ENCODE measurements around the gene SOD3.

Gene SOD3

DNA sequence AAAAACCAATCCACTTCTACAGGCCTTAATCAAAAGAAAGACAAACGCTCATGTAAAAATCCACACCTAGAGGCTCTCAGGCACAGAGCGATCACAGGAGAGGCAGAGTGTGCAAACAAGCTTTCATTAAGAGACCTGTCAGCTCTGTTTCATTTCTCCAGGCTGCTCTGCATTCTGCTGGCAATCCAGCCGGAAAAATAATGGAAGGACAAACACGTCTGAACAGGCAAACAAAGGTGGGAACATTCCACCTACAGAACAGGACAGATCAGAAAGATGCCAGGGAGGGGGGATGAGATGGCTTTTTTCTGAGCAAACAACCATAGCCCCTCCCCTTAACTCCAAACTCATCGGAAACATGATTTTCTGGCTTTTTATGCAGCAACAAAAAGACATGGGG lies 9.7 kb downstream of the SOD3 start:
- DNase-seq = no peak

DNA sequence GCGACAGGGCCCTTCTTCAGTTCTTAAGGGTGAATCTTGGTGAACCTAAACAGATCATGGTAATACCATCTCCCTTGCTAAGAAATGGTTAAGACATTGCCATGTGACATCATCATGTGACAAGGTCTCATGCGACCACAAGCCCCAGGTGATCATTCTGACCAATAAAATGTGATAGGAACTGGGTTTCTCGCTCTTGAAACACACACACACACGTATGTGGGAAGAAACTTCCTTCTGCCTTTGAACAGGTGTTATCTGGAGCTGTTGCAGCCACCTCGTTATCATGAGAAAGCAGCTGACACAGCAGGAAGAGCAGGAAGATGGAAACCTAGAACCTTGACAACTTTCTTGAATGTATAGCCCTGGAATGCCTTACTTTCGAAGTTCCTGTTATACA lies 10.2 kb downstream of the SOD3 start:
- no peak for DNase-seq

DNA sequence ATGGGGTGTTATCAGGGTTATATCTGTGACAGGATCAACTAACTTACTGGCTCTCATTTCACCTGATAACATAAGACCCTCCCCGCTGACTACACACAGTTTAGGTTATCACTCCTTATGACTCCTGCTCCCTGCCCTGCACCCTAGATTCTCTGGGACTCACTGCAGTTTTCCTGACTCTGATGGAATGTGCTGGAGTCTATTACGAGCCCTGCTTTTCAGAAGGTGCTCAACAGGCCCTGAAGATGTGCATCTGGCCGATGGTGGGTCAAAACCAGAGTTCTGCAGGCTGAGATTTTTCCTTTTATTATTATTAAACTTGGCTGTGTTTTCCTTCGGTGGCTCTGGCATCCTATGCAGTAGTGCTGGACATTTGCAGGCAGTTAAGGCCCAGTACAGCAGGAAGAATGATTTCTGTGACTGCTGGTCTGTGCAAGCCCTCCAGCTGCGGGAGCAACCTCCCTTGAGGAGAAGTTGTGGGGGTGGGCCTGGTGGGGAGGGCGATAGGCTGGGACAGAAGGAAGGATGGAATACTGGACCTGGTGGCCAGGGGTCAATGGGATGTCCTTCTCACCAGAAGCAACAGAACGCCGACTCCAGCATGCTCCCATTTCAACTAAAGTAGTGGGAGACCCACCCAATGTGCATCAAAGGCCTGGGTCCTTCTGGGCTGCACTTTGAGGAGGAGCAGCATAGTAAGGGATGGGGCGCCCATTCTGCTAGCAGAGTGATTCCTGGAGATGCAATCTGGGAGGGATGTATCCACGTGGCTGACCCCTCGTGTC lies 11.0 kb downstream of the SOD3 start:
- DNase-seq = no peak

DNA sequence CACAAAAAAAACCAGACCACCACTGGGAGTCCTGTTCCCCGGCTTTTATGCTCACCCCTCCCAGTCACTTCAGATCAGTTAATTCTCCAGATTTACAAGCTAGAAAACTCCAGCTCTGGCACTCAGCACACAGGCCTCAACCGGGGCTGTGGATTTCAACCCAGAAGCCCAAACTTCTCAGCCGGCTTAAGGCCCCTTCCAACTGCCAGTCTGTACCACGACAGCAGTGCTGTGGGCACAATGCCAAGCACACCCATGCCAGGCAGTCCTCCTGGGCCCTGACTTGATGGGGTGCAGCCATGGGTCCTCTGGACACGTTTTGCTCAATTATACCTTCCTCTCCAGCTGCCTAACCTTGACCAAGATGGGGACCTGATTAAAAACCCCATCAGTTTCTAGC lies 12.2 kb downstream of the SOD3 start:
- no peak for DNase-seq

DNA sequence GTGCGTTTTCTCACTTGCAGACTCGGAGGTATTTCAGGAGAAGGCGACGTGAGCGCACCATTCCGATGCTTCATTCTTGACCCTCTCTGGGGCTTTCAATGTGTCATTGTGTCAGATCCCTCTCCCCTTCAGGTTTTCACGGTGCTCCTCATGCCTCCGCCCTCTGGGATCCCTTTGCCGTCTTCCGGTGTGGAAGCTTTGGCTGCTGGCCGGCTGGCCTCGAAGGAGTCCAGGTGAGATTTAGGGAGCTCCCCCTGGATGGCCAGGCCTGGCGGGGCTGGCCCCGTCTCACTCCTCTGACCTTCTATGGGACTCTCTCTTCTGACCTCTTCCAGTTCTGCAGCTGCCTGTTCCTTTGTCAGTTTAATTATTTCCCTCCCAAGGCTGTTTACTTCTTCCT lies 12.9 kb downstream of the SOD3 start:
- DNase-seq = no peak

DNA sequence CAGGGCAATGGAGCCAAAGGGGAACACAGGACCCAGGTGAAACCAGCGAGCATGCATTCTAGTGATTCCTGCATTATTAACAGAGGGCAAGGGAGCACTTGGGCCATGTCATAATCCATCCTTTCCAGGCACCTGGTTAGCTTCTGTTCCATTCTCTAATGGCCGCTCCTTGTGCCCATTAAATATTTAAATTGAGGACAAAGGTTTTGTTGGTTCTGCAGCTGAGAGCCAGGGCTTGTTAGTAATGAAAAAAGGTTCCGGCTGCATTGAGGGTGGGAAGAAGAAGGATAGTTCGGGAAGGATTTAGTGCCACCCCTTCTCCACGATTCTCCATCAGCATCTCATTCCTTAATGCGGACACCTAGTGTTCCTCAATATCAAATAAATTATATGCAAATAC lies 13.6 kb downstream of the SOD3 start:
- DNase-seq = no peak

DNA sequence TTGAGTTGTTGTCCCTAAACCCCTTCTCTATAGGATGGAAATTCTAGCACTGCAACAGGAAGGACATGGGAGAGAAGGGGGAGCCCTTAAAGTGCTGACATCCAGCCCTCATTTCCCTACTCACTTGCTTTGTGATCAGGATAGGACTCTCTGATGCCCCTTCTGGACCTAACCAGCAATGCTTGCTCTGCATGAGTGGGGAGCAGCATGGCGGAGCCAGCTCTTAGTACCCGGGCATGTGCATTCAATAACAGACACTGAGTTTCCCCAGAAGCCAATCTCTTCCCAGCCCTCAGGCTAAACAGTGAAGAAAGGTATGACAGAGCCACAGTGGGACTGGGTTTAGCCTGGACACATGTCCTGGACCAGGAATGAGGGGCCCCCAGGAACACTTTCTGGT lies 14.0 kb downstream of the SOD3 start:
- no peak for DNase-seq

DNA sequence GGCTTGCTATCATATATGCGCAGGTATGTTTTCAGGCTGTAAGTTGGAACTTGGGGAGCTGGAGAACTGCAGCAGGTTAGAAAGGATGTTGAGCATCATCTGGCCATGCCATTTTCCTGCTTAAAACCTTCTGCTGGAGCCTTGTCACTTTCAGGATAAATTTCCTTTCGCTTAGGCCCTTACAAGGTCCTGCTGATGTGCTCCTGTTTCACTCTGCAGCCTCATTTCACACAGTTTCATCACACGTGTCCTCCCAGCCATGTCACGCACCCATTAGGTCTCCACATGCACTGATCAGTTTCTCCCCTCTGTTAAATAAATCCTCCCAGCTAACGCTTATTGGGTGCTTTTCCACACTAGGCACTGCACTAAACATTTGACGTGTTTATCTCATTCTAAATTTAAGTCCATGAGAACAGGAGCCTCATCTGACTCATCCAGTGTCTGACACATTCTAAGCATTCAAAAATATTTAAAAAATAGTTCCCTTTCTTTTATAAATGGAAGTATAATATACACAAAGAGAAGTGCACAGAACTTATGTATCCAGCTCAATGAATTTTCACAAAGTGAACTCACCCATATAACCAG lies 14.5 kb downstream of the SOD3 start:
- DNase-seq = peak; percentile 39

DNA sequence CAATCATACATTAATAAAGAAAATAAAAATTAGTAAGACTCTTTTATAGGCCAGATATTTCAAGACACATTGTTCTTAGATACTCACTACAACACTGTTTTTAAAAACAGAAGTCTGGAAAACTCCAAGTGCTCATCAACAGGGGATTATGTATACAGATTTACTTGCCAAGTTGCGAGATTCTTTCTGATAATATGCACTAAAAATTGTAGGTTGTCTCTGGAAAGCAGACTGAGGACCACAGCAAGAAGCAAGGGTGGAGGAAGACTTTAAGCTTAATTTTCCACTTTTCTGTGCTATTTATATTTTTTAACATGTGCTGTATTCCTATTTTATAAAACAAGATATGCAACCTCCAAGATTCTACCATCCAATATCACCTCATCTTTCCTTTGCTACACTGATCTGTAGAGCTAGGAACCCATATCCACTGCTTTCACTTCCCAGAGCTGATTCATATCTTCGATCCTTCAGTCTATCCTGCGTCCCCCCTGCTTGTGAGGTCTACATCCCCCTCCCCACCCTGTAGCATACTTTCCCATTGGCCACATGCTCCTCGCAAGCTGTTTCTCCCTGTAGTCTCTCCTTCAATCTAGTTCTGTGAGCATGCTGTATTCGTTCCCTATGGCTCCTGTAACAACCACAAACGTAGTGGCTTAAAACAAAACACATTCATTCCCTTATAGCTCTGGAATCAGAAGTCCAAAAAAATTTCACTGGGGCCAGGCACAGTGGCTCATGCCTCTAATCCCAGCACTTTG lies 15.7 kb downstream of the SOD3 start:
- no peak for DNase-seq

DNA sequence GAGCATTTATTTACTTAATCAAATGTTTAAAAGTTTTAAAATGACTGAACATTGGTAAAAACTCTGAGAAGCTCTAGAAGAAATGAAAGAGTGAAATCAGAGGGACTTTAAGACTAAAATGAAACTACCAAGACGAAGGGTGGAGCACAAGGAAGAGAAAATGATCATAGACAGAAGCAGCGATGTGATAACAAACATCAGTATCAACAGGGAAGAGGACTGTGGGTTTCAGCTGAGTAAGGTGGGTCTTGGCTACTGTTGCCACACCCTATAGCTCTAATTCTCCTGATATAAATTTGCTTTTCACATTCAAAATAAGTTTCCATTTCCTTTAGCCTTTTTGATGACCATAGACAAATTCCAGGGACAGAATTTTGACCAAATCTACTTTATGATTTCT lies 18.4 kb downstream of the SOD3 start:
- no peak for DNase-seq

DNA sequence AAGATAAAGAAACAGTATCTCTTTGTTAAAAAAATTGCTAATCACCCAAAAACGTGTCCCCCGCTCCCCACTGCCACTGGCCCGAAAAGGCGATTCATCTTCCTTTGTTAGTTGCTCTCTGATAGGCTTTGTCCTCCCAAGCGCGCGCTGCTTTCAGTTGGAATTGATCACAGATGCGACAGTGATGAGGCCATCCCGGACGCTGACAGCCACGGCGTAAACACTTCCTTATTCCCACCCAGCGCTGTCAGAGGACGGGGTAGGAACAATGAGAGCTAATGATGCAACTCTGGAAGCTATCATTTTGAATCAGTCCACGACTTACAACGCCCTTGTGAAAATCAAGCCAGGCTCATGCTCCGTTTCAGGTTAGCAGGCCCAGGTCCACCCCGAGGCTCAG lies 21.4 kb downstream of the SOD3 start:
- DNase-seq = no peak

DNA sequence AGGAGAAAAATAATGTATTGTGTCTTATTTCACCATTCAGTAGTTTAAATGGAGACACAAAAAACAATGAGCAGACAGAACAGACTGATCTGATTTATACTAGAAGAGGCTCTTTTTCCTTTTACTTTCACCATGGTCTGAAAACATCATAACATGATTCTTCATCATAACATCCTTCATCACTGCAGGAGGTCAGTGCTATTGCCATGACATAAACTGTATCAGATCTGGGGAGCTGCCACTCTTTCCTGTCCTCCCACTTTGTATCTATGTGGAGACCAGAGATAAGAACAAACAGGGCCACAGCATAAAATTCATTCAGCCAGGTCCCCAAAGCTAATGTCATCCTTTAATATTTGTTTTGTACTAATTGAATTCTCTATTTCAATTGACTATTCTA lies 25.2 kb downstream of the SOD3 start:
- no peak for DNase-seq

DNA sequence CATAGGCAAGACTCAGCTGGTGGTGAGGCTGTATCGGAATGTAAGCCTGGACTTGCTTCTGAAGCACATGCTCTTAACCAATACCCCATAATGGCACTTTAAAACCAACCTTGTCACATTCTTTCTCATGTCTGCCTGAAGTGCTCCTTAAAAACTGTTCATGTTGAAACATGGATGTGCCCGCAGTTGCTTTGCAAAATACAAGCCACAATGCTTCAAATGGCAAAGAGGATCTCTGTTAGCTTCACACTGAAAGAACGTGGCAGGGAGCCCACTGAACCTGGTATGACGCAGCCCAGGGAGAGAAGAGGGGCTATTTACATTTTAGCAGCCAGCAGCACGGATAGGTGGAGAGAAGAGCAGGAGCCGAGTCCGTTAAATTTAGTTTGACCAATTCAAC lies 29.3 kb downstream of the SOD3 start:
- no peak for DNase-seq

DNA sequence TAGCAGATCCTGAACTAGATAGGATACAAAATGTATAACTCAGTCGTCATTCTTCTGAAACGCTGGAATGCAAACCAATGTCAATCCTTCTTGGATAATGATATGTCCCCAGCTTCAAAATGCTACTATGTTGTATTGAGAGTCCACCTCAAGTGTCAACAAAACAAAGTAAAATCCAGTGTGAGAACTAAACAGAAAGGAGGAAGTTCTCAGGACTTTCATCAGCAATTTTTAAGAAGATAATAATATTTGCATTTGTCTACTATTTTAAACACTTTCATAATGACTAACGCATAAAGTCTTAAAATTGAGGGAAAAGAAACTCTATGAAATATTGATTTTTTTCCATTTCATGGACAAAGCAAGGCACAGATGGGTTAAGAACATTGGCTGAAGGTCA lies 36.3 kb downstream of the SOD3 start:
- DNase-seq = no peak

DNA sequence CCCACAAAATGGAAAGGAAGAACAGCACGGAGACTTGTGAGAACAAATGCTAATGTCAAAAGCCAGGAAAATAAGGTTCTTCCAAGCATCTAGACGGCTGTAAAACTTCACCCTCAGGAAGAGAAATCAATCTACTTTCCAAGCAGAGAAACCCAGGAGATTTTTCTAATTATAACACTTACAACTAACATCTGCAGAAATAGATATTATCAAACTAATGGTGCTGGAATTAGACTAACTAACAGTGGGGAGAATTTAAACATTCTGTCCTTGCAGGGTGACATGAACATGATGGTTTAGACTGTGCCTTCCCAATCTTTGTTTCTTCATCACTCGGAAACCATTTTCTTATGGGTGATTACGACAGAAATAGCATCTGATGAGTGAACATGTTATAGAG lies 40.3 kb downstream of the SOD3 start:
- no peak for DNase-seq

DNA sequence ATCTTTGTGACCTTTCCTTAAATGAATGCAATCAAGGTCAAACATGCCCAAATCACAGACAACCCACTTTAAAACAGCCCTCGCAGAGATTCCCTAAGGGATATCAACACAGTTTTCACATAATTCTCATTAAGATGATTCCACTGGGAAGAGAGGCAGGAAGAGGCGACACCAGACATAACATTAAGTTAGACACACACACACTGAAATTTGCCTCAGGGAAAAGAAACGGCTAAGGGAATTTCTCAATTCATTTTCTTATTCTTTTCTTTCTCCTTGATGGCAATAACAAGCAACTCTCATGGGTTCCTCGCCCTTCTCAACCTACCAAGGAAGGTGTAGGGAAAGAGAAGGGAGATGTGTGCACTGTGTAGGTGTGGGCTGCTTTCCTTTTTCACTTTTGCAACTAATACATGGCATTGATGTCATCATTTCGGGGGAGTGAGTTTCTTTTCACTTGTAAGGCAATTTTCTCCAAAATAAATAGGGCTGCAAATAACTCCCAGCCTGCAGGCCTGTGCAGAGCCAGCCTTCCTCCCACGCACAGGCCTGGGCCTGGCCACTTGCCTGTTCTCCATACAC lies 41.4 kb downstream of the SOD3 start:
- DNase-seq = no peak

DNA sequence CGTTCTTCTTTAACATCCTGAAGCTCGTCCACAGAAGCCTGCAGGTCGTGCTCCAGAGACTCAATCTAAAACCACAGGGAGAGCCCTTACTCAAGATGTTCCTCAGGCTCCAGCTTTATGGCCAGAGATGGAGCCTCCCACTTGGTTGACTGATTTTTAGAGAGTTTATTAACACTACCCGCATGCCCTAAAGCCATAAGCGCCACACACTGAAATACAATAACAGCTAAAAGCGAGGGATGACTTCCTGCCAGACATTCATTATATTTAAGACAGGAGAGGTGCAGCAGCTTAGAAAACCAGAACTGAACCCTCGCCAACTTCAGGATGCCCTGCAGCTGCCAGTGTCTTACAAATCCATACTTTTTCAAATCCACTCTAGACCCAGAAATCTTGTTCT lies 42.0 kb downstream of the SOD3 start:
- DNase-seq = no peak

DNA sequence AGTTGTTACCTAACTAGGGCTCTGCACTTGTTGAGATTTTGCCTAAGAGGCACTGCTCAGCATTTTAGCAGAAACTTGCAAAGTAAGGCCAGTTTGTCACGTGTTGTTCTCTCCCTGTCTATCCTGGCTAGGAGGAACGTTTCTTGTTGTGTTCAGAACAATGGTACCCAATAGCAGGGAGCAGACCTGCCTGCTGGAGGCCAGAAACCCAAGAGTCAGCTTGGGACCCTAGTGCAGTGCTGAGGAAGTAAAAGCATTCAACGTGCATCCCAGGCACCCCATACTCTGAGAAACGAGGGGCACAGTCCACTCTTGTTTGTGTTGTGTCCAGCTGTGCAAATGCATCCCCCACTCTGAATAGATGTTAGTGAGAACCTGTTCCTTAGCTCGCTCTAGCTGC lies 42.4 kb downstream of the SOD3 start:
- DNase-seq = no peak

DNA sequence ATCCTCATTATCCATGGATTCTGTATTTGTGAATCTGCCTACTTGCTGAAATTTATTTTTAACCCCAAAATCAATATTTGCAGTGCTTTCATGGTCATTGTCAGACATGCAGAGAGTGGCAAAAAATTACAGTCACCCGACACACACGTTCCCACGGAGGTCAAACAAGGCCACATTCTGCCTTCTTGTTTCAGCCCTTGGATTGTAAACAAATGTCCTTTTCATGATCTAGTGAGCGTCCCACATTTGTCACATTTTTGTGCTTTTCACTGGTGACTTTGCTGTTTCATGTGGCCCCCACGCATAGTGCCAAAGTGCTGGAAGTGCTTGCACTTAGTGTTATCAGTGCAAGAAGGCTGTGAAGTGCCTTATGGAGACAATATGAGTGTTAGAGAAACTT lies 45.0 kb downstream of the SOD3 start:
- DNase-seq = no peak

DNA sequence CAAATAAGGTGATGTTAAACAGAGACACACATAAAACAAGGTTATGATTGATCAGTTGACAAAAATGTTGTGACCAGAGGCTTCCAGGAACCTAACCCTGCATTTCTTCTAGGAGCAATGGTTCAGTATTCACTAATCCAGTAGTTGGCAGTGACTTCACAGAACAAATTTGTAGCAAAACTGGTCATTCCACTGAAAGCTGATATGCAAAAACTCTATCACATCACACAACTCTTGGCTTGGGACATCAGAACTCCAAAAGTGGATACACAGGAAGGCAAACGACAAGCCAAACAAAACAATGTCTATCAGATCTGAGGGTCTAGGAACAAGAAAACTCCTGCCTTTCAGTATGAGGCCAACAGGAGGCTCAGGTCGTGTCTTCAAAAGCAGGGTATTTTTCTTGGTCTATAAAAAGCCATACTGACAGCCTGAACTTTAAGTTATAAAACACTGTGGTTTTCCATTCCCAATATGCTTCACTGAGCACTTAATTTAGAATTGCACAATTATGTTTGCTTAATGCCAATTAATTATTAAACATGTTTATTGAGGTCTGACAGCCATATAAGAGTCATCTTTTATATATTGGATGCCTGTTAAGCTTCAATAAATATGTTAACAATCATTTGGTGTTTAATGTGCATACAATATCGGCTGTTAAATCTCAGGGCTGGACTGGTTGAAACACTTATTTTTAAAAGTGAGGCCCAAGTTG lies 45.6 kb downstream of the SOD3 start:
- DNase-seq = no peak

DNA sequence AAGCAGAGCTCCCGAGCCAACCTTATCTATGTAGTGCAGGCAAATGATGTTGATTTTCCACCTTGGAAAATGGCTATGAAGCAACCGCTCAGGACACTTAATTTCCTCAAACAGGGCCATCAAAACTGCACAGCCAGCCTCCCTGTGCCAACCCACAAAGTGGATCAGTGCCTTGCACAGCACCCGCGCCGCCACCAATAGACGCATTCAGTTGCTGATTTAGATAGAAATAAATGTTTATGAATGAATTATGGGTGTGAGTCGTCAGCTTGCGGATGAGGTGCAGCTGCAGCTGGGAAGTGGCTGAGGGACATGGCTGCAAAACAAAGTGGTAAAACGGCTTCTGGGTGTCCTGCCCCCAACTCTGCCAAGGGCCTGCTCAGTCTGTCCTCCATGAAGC lies 47.0 kb downstream of the SOD3 start:
- no peak for DNase-seq

DNA sequence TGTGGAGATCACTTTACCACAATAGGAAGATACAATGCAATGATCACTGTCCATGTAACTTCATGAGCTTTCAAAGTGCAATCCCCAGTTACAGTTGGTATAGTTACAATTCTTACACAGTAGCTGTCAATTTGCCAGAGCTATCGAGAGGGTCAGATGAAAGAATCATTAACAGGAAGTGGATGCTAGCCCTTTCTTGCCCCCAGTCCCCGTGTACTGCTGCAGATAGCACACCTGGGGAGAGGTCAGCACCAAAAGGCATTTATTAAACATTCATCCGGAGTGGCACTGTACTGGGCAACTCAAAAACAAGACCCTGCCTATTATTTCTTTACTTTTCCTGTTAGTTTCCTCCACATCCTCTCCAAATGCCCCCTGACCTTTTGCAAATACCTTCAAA lies 47.7 kb downstream of the SOD3 start:
- no peak for DNase-seq

DNA sequence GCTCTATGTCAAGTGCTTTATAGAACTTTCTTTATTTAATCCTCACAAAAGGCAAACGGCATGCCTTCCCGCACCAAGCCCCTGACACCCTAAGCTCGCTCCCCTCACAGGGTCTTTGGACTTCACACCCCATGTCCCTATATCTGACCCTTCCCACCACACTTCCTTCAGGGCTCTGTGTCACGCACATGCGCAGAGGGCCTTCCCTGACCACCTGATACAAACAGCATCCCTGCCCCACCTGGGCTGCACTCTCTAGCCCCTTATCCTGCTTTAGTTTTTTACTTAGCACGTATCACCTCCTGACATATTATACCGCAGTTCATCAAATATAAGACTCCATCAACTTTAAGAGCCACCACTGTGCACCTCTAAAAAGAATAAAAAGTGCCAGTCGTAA lies 49.8 kb downstream of the SOD3 start:
- DNase-seq = no peak
